ENCODE data around the gene GABBR2.

GRCh38 chr9:98724810-98725530 is 16.2 kb upstream of the GABBR2 start:
- TF ChIP-seq, protein P1, sequence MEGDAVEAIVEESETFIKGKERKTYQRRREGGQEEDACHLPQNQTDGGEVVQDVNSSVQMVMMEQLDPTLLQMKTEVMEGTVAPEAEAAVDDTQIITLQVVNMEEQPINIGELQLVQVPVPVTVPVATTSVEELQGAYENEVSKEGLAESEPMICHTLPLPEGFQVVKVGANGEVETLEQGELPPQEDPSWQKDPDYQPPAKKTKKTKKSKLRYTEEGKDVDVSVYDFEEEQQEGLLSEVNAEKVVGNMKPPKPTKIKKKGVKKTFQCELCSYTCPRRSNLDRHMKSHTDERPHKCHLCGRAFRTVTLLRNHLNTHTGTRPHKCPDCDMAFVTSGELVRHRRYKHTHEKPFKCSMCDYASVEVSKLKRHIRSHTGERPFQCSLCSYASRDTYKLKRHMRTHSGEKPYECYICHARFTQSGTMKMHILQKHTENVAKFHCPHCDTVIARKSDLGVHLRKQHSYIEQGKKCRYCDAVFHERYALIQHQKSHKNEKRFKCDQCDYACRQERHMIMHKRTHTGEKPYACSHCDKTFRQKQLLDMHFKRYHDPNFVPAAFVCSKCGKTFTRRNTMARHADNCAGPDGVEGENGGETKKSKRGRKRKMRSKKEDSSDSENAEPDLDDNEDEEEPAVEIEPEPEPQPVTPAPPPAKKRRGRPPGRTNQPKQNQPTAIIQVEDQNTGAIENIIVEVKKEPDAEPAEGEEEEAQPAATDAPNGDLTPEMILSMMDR (IDR thresholded peaks at IDR 0.05) = no peak
- no peak for TF ChIP-seq POLR2A (IDR thresholded peaks at IDR 0.05)

All from right lobe of liver (tissue), 4 donors.